ENCODE data around the gene ATP4B.
"Not testable (repeated sequence)": the region's sequence is repeated elsewhere in the genome, so short reads cannot be mapped to it uniquely, and the experiment has no call there.

Gene ATP4B

GRCh38 chr13:113638806-113639205 lies 19.2 kb downstream of the ATP4B start:
- no peak for DNase-seq

- no peak for DNase-seq
These were observed 19.7 kb downstream of the ATP4B start for GRCh38 chr13:113638173-113638746.

GRCh38 chr13:113637262-113638160 lies 20.5 kb downstream of the ATP4B start:
- DNase-seq = no peak

GRCh38 chr13:113636266-113636963 lies 21.6 kb downstream of the ATP4B start:
- DNase-seq = no peak

GRCh38 chr13:113635709-113636108 lies 22.3 kb downstream of the ATP4B start:
- DNase-seq = no peak

GRCh38 chr13:113635048-113635420 lies 23.0 kb downstream of the ATP4B start:
- no peak for DNase-seq

GRCh38 chr13:113634279-113635047 lies 23.5 kb downstream of the ATP4B start:
- DNase-seq = no peak

- no peak for DNase-seq
These were observed 24.5 kb downstream of the ATP4B start for GRCh38 chr13:113633485-113633873.

- DNase-seq = no peak
These were observed 25.1 kb downstream of the ATP4B start for GRCh38 chr13:113632706-113633484.

- DNase-seq = no peak
These were observed 26.5 kb downstream of the ATP4B start for GRCh38 chr13:113631341-113632095.

GRCh38 chr13:113630804-113631203 lies 27.2 kb downstream of the ATP4B start:
- no peak for DNase-seq

- no peak for DNase-seq
These were observed 27.7 kb downstream of the ATP4B start for GRCh38 chr13:113630296-113630695.

- no peak for DNase-seq
These were observed 28.1 kb downstream of the ATP4B start for GRCh38 chr13:113629866-113630265.

- DNase-seq = no peak
These were observed 29.4 kb downstream of the ATP4B start for GRCh38 chr13:113628291-113629270.

GRCh38 chr13:113627136-113627535 lies 30.9 kb downstream of the ATP4B start:
- DNase-seq = no peak

- no peak for DNase-seq
These were observed 31.9 kb downstream of the ATP4B start for GRCh38 chr13:113625965-113626721.

- not testable (repeated sequence) for DNase-seq
These were observed 33.2 kb downstream of the ATP4B start for GRCh38 chr13:113624640-113625304.

- DNase-seq = no peak
These were observed 33.8 kb downstream of the ATP4B start for GRCh38 chr13:113624235-113624587.

All from NCI-H524 treated with DMSO at 0.1 percent for 48 hours (cell line).